ENCODE data around the gene KRTAP10-4. TPM values are rescaled to one million over a fixed set of nuclear protein-coding genes. Genes with fewer than 3 reads are reported as not detected.

The KRTAP10-4 gene
- total RNA-seq, 1 donor from 2014 or later: not detected

GRCh38 chr21:44619886-44620285 lies 46.4 kb downstream of the KRTAP10-4 start:
- peaks cover 2% of the 10 kb centered on the region for H3K27me3 Mint-ChIP-seq (ENCODE audit: unreplicated experiment)

GRCh38 chr21:44623575-44623974 lies 50.0 kb downstream of the KRTAP10-4 start:
- no peaks in the 10 kb centered on the region for H3K9me3 Mint-ChIP-seq (ENCODE audit: unreplicated experiment)
- TF ChIP-seq, protein P1, sequence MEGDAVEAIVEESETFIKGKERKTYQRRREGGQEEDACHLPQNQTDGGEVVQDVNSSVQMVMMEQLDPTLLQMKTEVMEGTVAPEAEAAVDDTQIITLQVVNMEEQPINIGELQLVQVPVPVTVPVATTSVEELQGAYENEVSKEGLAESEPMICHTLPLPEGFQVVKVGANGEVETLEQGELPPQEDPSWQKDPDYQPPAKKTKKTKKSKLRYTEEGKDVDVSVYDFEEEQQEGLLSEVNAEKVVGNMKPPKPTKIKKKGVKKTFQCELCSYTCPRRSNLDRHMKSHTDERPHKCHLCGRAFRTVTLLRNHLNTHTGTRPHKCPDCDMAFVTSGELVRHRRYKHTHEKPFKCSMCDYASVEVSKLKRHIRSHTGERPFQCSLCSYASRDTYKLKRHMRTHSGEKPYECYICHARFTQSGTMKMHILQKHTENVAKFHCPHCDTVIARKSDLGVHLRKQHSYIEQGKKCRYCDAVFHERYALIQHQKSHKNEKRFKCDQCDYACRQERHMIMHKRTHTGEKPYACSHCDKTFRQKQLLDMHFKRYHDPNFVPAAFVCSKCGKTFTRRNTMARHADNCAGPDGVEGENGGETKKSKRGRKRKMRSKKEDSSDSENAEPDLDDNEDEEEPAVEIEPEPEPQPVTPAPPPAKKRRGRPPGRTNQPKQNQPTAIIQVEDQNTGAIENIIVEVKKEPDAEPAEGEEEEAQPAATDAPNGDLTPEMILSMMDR (IDR thresholded peaks at IDR 0.05; ENCODE audit: unreplicated experiment): no peak
- no peak for DNase-seq (ENCODE audit: low spot score)
- no peak overlapping the region for H3K27ac Mint-ChIP-seq (ENCODE audit: unreplicated experiment)
- no peak overlapping the region for H3K4me3 Mint-ChIP-seq (ENCODE audit: unreplicated experiment)
- peaks cover 7% of the 10 kb centered on the region for H3K36me3 Mint-ChIP-seq (ENCODE audit: low read depth, unreplicated experiment)
- H3K4me1 Mint-ChIP-seq (ENCODE audit: unreplicated experiment): peaks cover 3% of the 10 kb centered on the region
- H3K27me3 Mint-ChIP-seq (ENCODE audit: unreplicated experiment): peaks cover 7% of the 10 kb centered on the region

More at GRCh38 chr21:44619886-44620285, 46.4 kb downstream of the KRTAP10-4 start:
- DNase-seq (ENCODE audit: low spot score): no peak
- peaks cover 6% of the 10 kb centered on the region for H3K36me3 Mint-ChIP-seq (ENCODE audit: low read depth, unreplicated experiment)
- no peaks in the 10 kb centered on the region for H3K9me3 Mint-ChIP-seq (ENCODE audit: unreplicated experiment)
- H3K4me1 Mint-ChIP-seq (ENCODE audit: unreplicated experiment): peaks cover 7% of the 10 kb centered on the region
- H3K4me3 Mint-ChIP-seq (ENCODE audit: unreplicated experiment): no peak overlapping the region
- no peak overlapping the region for H3K27ac Mint-ChIP-seq (ENCODE audit: unreplicated experiment)
- TF ChIP-seq, protein P1 (IDR thresholded peaks at IDR 0.05; ENCODE audit: unreplicated experiment): no peak

Other genes starting within 250 kb of the KRTAP10-4 start
- 12.2 TPM for gene CFAP410, start 234.3 kb upstream of the KRTAP10-4 start, total RNA-seq (ENCODE audit: unreplicated experiment)
- gene TRPM2, start 220.1 kb upstream of the KRTAP10-4 start, total RNA-seq (ENCODE audit: unreplicated experiment): 0.15 TPM
- gene LRRC3, start 118.2 kb upstream of the KRTAP10-4 start, total RNA-seq (ENCODE audit: unreplicated experiment): 9.1 TPM
- not detected for gene KRTAP10-1, start 33.5 kb upstream of the KRTAP10-4 start, total RNA-seq (ENCODE audit: unreplicated experiment)
- not detected for gene KRTAP10-2, start 22.2 kb upstream of the KRTAP10-4 start, total RNA-seq (ENCODE audit: unreplicated experiment)
- not detected for gene KRTAP10-3, start 14.9 kb upstream of the KRTAP10-4 start, total RNA-seq (ENCODE audit: unreplicated experiment)
- gene KRTAP10-5, start 6.9 kb downstream of the KRTAP10-4 start, total RNA-seq (ENCODE audit: unreplicated experiment): not detected
- gene KRTAP10-6, start 18.8 kb downstream of the KRTAP10-4 start, total RNA-seq (ENCODE audit: unreplicated experiment): not detected
- gene KRTAP10-7, start 26.9 kb downstream of the KRTAP10-4 start, total RNA-seq (ENCODE audit: unreplicated experiment): not detected
- not detected for gene KRTAP10-8, start 38.4 kb downstream of the KRTAP10-4 start, total RNA-seq (ENCODE audit: unreplicated experiment)
- gene KRTAP10-9, start 53.4 kb downstream of the KRTAP10-4 start, total RNA-seq (ENCODE audit: unreplicated experiment): not detected
- gene KRTAP10-10, start 63.6 kb downstream of the KRTAP10-4 start, total RNA-seq (ENCODE audit: unreplicated experiment): not detected
- not detected for gene KRTAP10-11, start 72.7 kb downstream of the KRTAP10-4 start, total RNA-seq (ENCODE audit: unreplicated experiment)
- not detected for gene KRTAP12-4, start 80.9 kb downstream of the KRTAP10-4 start, total RNA-seq (ENCODE audit: unreplicated experiment)
- gene KRTAP12-3, start 84.2 kb downstream of the KRTAP10-4 start, total RNA-seq (ENCODE audit: unreplicated experiment): not detected
- gene KRTAP12-2, start 93.2 kb downstream of the KRTAP10-4 start, total RNA-seq (ENCODE audit: unreplicated experiment): not detected
- gene KRTAP12-1, start 108.4 kb downstream of the KRTAP10-4 start, total RNA-seq (ENCODE audit: unreplicated experiment): not detected
- not detected for gene KRTAP10-12, start 123.4 kb downstream of the KRTAP10-4 start, total RNA-seq (ENCODE audit: unreplicated experiment)
- gene TSPEAR, start 137.8 kb downstream of the KRTAP10-4 start, total RNA-seq (ENCODE audit: unreplicated experiment): not detected
- gene UBE2G2, start 228.1 kb downstream of the KRTAP10-4 start, total RNA-seq (ENCODE audit: unreplicated experiment): 49.6 TPM
- 69.0 TPM for gene SUMO3, start 244.3 kb downstream of the KRTAP10-4 start, total RNA-seq (ENCODE audit: unreplicated experiment)